NB4 (cell line): Measurements from ENCODE around the gene PLEKHH2.

Experiments used
- CTCF ChIP-seq: IDR thresholded peaks from one replicate; pipeline ENCODE4 v1.5.1; 2012; ENCODE audit warnings: low read depth, low read length
- MAX ChIP-seq: IDR thresholded peaks from 2 replicates; pipeline ENCODE4 v1.6.1; 2011; ENCODE audit warnings: low read depth, low read length
- MYC ChIP-seq: IDR thresholded peaks from 2 replicates; pipeline ENCODE4 v1.6.1; 2011; ENCODE audit warnings: low read depth, low read length
- POLR2A ChIP-seq: IDR thresholded peaks from 2 replicates; pipeline ENCODE4 v1.6.1; 2011; ENCODE audit warnings: mild to moderate bottlenecking; ENCODE audit not compliant: insufficient read length; ENCODE audit errors: extremely low read depth

GRCh38 chr2:43715300-43716098 lies 78.4 kb downstream of the PLEKHH2 start:
- TF ChIP-seq POLR2A = no peak
- TF ChIP-seq CTCF = no peak
- TF ChIP-seq MAX = no peak
- TF ChIP-seq MYC = no peak
